Activated CD4-positive, CD25-positive, alpha-beta regulatory T cell treated with anti-CD3 and anti-CD28 coated beads, Interleukin-2, amount 50 U/mL, for 16 hours (primary cell): ENCODE measurements around the gene ZNF692.
A peak's percentile ranks its signal among the peaks of the same experiment; 100 is the strongest.
"Not testable (repeated sequence)": the region's sequence is repeated elsewhere in the genome, so short reads cannot be mapped to it uniquely, and the experiment has no call there.

ENCODE experiments used
- DNase-seq: peaks from one replicate; pipeline ENCODE4 v3.0.0-alpha.2; 2020; ENCODE audit warnings: low read depth, low spot score

ZNF692 gene, protein sequence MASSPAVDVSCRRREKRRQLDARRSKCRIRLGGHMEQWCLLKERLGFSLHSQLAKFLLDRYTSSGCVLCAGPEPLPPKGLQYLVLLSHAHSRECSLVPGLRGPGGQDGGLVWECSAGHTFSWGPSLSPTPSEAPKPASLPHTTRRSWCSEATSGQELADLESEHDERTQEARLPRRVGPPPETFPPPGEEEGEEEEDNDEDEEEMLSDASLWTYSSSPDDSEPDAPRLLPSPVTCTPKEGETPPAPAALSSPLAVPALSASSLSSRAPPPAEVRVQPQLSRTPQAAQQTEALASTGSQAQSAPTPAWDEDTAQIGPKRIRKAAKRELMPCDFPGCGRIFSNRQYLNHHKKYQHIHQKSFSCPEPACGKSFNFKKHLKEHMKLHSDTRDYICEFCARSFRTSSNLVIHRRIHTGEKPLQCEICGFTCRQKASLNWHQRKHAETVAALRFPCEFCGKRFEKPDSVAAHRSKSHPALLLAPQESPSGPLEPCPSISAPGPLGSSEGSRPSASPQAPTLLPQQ

DNA sequence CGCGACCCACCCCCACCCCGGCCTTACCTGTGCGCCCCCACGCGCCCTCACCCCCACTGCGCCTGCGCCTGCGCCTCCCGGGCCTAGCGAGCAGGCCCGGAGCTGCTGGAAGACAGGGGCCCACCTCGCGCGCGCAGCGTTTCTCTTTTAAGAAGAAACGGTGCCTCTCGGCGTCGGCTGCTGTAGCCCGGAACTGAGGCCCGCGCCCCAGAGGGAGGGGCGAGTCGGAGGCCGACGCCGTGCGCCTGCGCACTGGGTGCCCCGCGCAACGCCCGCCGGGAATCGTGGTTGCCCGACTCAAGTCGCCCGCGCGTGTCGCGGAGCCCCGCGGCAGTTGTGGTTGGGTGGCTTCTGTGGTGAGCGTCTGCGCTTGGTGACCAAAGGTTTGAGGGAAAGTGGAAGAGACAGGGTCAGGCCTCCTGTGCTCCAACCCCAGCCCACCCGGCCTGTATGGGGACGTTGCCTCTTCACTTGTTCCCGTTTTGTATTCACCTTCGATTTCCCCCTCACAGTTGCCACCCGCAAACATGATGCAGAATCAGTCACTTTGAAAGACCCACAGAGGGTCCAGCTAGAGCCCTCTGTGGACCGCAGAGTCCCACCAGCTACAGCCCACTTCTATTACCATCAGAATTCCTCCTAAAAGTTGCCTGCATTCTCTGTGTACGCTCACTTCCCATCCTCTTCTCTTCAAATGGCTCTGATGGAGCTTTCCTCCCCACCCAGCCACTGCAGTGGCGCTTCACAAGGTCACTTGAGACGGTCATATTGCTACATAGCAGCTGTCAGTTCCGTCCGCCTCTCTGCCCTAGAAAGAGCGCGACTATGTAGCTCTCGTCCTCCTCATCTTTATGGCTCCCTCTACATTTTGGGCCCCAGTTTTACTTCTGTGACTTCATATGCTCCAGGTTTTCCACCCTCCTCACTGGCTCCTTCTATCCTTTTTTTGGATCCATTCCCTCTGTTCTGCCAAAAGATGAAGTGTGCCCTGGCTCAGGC lies at the start of gene ZNF692:
Gene ZNF692 (minus strand): TSS at position 195 of the 999 bp plus-strand sequence. CDS start 776 bp downstream, outside the sequence.
- peak; percentile 94 for DNase-seq

DNA sequence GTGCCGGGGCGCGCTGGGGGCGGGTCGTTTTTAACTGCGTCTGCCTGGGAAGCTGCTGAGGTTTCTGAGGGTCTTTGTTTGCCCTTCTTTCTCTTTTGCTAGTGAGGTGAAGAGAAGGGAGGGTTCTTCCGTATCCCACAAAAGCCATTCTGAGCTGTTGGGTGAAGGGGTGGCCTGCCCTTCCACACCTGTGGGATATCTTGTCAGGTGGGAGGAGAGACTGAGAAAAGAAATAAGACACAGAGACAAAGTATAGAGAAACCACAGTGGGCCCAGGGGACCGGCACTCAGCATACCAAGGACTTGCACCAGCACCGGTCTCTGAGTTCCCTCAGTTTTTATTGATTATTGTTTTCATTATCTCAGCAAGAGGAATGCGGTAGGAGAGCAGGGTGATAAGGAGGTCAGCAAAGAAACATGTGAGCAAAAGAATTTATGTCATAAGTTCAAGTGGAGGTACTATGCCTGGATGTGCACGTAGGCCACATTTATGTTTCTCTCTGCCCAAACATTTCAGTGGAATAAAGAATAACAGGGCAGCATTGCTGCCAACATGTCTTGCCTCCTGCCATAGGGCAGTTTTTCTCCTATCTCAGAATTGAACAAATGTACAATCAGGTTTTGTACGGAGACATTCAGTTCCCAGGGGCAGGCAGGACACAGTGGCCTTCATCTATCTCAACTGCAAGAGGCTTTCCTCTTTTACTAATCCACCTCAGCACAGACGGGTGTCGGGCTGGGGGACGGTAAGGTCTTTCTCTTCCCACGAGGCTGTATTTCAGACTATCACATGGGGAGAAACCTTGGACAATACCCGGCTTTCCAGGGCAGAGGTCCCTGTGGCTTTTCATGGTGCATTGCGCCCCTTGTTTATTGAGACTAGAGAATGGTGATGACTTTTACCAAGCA lies 48.1 kb upstream of the ZNF692 start:
- no peak for DNase-seq

DNA sequence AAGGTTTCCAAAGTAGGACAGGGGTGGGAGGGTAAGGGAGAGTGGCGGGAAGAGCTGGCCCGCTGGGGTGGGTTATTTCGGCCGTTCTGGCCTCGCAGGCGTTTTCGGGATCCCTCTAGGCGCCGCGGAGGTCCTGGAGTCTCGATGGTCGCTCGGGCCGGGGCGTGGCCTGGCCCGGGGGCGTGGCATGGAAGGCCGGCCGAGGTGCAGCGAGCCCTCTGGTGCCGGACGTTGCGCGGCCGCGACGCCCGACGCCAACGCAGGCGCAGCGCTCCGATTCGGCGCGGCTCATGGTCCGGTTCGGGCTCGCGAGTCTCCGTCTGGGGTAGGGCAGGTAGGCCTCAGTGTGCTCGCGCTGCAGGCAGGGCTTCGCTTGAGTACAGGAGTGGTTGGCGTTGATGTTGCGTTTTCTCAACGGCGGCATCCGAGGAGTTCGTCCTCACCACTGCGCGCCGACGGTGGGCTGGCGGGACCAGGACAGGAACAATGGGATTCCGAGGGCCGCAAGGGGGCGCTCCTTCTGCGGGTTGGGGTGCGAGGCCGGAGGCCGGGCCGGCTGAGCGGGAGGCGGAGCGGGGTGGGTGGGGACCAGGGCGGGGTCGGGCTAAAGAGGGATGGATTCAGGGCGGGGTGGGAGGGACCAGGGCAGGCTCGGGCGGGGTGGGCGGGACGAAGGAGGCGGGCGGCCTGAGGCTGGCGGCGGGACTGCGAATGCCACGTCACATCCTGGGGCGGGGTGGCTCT lies 47.3 kb upstream of the ZNF692 start, which contains the start of gene PGBD2:
Gene PGBD2 (plus strand): TSS at position 227 of the 744 bp plus-strand sequence. CDS start 7,628 bp downstream, outside the sequence.
- peak; percentile 91 for DNase-seq

DNA sequence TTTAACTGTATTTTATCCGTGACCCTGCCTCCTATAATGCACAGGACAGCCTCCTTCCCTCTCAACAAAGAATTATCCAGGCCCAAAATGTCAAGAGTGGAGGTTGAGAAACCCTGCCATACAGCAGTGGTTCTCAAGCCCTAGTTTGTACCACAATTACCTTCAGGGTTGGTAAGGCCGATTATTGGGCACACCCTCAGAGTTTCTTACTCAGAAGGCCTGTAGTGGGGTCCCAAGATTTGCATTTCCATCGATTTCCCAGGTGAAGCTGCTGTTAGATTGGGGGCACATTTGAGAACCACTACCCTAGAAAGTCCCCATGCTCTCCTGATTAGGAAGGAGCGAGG lies 46.8 kb upstream of the ZNF692 start:
- no peak for DNase-seq

DNA sequence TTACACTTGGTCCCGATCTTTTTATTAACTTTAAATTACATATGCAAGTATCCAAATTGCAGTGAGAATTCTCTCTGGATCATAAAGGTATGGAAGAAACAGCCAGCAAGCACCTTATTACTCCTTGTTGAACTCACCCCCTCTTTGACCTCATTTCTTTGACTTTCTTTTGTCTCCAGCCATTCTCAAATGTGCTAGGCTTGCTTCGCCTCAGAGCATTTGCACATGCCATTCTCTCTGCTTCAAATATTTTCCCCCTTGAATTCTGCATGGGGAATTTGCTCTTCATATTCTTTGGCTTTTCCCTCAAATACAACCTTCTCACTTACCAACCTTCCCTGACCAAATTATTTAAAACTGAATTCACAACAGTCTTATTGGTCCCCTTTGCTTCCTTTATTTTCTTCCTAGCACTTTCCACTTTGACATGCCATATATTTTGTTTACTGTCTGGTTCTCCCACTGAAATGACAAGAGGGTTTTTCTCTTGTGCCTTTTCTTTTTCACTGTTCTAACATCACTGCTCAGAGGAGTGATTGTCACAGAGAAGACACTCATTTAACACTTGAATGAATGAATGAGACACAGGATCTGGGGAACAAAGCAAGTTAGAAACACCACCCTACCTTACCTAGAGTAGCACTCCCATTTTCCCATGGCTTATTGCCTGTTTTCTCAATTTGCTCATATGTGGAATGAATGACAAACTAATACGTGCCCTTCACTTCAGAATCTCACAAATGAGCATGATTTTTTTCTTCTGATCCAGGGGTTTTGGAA lies 45.7 kb upstream of the ZNF692 start:
- no peak for DNase-seq

DNA sequence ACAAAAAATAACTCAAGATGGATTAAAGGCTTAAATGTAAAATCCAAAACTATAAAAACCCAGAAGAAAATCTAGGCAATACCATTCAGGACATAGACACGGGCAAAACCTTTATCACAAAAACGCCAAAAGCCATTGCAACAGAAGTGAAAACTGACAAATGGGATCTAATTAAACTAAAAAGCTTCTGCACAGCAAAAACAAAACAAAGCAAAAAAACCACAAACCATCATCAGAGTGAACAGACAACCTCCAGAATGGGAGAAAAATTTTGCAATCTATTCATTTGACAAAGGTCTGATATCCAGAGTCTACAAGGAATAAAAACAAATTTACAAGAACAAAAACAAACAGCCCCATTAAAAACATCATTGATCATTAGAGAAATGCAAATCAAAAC lies 42.7 kb upstream of the ZNF692 start:
- DNase-seq: no peak

DNA sequence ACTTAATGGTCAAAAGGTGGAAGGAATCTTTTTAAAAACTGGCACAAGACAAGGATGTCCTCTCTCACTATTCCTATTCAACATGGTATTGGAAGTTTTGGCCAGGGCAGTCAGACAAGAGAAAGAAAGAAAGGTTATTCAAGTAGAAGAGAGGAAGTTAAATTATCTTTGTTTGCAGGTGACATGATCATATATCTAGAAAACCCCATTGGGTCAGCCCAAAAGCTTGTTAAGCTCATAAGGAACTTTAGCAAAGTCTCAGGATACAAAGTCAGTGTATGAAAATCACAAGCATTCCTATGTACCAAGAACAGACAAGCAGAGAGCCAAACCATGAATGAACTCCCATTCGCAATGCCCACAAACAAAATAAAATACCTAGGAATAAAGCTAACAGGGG lies 41.8 kb upstream of the ZNF692 start:
- DNase-seq: no peak

DNA sequence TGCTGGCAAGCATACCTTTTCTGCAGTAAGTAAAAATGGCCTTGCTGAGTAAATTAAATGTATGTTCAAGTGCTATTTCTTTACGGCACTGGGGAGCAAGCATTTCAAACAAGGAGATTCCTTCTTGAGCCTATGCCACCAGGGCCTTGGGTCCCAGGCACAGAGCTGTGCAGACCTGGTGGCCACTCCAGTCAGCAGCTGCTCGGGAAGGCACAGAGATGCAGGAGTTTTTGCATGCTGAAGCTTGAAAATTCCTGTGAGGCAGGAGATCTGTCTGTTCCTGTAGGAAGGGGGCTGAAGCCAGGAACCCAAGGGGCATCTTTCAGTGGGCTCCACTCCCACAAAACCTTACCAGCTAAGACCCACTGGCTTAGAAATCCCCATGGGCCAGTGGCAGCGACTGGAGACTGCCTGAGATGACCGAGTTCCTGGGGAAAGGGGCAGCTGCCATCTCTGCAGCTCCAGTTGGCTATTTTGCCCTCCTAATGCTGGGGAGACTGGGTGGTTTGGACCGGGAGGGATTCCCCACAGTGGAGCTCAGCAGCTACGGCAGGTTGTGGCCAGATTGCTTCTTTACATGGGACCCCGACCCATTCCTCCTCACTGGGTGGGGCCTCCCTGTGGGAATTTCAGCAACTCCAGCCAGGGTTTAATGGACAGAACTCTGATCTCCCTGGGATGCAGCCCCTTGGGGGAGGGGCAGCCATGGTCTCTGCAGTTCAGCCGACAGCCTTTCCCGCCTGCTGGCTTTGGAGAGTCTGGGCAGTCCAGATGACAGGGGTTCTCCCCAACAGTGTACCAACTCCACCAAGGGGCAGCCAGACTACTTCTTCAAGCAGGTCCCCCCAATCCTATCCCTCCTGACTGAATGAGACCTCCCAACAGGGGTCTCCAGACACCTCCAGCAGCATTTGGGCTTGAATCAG lies 38.8 kb upstream of the ZNF692 start:
- no peak for DNase-seq

DNA sequence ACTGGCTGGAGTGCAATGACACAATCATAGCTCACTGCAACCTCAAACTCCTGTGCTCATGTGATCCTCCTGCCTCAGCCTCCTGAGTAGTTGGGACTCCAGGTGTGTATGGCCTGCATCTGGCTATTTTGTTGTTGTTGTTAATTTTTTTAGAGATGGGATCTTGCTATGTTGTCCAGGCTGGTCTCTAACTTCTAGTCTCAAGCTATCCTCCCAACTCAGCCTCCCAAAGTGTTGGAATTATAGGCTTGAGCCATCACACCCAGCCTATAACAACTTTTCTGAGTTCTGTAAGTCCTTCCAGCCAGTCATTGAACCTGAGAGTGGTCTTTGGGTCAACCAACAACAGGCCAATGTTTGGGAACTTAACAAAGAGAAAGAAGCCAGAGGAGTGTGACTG lies 36.0 kb upstream of the ZNF692 start:
- no peak for DNase-seq

DNA sequence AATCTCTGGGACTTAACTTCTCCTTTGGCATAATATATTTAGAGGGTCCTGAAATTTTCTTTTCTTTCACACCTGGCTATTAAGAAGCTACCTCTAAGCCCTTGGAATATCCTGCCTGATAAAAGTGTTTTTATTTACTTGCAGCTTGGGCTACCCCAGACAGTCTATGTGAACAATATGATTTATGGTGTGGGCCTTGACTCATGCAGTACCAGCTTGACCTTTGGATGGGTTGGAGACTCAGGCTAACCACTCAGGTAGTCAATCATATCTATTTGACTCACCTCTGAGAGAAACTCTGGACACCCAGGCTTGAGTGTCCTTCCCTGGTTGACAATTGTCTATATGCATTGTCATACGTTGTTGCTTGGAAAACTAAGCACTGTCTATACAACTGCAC lies 33.7 kb upstream of the ZNF692 start:
- DNase-seq: no peak

DNA sequence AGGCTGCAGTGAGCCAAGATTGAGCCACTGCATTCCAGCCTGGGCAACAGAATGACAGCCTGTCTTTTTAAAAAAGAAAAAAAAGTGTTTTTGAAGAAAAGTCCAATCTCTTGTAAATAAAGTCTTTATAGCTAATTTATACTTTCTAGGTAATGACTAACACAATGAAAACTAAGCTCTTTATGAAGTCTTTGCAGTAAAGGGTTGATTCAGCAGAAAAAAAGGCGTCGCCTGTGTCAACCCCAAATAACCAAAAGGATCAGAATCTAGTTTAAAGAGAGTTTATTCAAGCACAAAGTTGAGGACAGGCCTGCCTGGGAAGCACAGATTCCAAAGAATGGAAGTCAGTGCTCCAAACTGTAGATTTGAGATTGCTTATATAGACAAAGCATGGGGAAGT lies 32.9 kb upstream of the ZNF692 start:
- no peak for DNase-seq

DNA sequence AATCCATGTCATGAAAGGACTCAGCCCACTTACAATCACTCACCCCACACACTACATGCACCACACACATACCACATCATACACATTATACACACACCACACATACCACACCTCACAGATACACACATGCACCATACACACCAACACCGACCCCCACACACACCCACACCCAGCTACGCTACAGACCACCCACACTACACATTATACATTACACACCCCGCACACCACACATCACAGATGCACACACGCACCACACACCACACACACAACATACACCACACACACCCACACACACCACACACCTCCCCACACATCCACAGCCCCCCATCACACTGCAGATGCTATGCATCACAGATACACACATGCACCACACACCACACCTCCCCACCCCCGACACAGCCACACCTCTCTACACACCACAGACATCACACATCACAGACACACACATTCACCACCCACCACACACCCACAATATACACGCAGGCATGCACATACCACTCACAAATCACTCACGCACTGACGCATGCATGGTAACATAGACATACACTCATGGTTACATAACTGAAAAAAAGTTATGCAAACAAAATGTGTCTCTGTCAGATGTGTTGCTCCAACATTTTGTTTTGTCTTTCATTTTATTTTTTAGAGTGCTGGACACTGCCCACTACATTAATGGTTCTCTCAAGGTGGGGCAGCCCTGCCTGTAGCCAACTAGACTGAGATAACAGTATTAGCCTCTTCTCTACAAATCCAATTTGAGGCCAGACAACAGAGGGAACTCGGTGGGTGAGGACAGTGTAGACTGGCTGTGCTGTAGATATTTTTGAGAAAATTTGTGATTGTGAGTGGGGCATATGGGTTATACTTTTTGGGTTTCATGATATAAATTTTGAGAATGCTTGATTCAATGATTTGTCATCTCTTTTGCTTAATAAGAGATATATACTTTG lies 31.9 kb upstream of the ZNF692 start:
- no peak for DNase-seq

DNA sequence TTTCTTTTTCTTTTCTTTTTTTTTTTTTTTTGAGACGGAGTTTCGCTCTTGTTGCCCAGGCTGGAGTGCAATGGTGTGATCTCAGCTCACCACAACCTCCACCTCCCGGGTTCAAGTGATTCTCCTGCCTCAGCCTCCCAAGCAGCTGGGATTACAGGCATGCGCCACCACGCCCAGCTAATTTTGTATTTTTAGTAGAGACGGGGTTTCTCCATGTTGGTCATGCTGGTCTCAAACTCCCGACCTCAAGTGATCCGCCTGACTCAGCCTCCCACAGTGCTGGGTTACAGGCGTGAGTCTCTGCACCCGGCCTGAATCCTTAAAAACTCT lies 31.0 kb upstream of the ZNF692 start:
- DNase-seq: not testable (repeated sequence)

DNA sequence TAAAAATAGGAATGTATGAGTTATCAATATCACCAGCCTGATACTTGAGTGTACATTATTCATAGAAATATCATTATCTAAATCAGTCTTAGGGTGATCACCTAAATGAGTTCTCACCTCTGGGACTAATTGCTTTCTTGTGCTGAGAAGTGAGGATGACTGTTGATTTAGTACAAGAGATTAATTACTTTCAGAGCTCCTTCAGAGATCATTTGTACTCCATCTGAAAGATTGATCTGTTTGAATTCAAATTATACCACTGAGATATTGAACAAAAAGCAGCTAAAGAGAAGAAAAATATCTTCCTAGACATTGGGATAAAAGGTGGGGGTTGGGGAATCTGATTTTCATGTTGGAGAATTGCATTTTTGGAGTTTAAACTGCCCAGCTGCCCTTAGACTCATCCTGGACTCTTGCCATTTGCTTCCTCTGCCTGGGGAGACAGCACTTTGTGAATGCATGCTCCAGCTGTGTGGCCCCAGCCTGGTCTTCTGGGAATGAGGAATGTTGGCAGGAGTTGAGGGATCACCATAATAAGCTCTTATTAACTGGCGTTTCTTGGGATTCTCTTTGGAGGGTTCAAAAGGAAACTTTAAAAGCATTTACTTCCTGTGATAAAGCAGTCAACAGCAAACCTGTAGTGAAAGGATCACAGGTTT lies 27.5 kb upstream of the ZNF692 start:
- no peak for DNase-seq

DNA sequence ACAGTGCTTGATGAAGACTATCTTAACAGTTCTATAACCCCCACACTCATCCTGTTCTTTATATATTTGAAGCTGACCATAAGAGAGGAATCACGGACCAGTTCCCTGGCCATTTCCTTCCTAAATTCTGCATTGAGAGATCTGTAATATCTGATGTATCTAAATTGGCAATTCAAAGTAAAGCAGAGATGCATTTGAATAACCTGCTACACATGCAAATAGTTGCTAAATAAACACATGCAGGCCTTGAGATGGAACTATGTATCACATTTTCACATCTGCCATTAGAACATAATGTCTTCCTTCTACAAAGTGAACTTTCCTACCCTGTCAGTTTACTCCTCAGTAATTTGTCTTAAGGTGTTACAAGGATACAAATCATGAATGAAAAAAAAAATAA lies 26.8 kb upstream of the ZNF692 start:
- DNase-seq: no peak

DNA sequence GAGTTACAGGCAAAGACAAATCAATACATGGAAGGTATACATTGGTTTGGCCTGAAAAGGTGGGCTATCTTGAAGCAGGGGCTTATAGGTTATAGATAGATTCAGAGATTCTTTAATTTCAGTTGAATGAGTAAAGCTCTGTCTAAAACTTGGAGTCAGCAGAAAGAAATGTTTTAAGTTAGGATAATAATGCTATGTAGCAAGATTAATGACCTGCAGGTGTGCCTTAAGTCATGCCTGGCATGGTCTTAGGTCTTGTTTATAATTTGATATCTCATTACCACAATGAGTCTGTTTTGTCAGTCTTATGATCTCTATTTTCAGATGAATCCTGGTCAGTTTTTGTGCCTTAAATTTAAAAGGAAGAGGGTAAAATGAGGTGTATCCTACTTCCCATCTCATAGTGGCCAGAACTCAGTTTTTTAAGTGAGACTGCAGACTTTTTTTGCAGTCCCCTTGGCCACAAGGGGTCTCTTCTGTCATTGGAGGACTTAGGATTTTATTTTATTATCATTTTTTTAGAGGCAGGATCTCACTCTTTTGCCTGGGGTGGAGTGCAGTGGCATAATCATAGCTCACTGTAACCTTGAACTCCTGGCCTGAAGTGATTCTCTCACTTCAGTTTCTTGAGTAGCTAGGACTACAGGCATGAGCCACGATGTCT lies 25.9 kb upstream of the ZNF692 start:
- no peak for DNase-seq
